ENCODE data around the gene ARFRP1.

- TF ChIP-seq CTCF (IDR thresholded peaks at IDR 0.05 in 4 of 5, conservative IDR thresholded peaks at IDR 0.05 in 1 of 5) (no peak), POLR2A (IDR thresholded peaks at IDR 0.05) (no peak)
Measured at GRCh38 chr20:63701051-63701328, 6.8 kb downstream of the ARFRP1 start.

Data from gastrocnemius medialis (tissue), 4 donors.